NOMO-1 (cell line): ENCODE measurements around the gene NRXN3.

ENCODE experiments used
- DNase-seq, 2 experiments: peaks; one replicate each; lab custom pipeline; 2025; ENCODE audit not compliant: unreplicated experiment in 2 of 2; lab: John Stamatoyannopoulos, UW

NRXN3 gene

GRCh38 chr14:79580414-79580813 is 1410.2 kb downstream of the NRXN3 start:
- no peak for DNase-seq

- DNase-seq, result no peak
These were observed 1410.7 kb downstream of the NRXN3 start for GRCh38 chr14:79580906-79581305.

GRCh38 chr14:79581912-79582576 is 1411.9 kb downstream of the NRXN3 start:
- no peak for DNase-seq

GRCh38 chr14:79583738-79584408 is 1413.7 kb downstream of the NRXN3 start:
- DNase-seq, result no peak

- no peak for DNase-seq
These were observed 1414.5 kb downstream of the NRXN3 start for GRCh38 chr14:79584679-79585078.

GRCh38 chr14:79585845-79586244 is 1415.7 kb downstream of the NRXN3 start:
- no peak for DNase-seq

- DNase-seq, result no peak
These were observed 1416.2 kb downstream of the NRXN3 start for GRCh38 chr14:79586416-79586815.

GRCh38 chr14:79586989-79587598 is 1416.9 kb downstream of the NRXN3 start:
- no peak for DNase-seq

GRCh38 chr14:79587875-79588274 is 1417.7 kb downstream of the NRXN3 start:
- no peak for DNase-seq

- no peak for DNase-seq
These were observed 1418.2 kb downstream of the NRXN3 start for GRCh38 chr14:79588398-79588797.

- no peak for DNase-seq
These were observed 1426.4 kb downstream of the NRXN3 start for GRCh38 chr14:79596551-79596950.

GRCh38 chr14:79597566-79597965 is 1427.4 kb downstream of the NRXN3 start:
- no peak for DNase-seq

GRCh38 chr14:79598339-79598738 is 1428.2 kb downstream of the NRXN3 start:
- DNase-seq, result no peak

- no peak for DNase-seq
These were observed 1429.1 kb downstream of the NRXN3 start for GRCh38 chr14:79599239-79599638.

GRCh38 chr14:79600406-79600805 is 1430.2 kb downstream of the NRXN3 start:
- DNase-seq, result no peak

- DNase-seq, result no peak
These were observed 1431.4 kb downstream of the NRXN3 start for GRCh38 chr14:79601579-79601978.

GRCh38 chr14:79602045-79602444 is 1431.9 kb downstream of the NRXN3 start:
- DNase-seq, result no peak

GRCh38 chr14:79602742-79603141 is 1432.6 kb downstream of the NRXN3 start:
- DNase-seq, result no peak

- no peak for DNase-seq
These were observed 1435.7 kb downstream of the NRXN3 start for GRCh38 chr14:79605849-79606248.

- no peak for DNase-seq
These were observed 1438.3 kb downstream of the NRXN3 start for GRCh38 chr14:79608446-79608845.

GRCh38 chr14:79613625-79614024 is 1443.5 kb downstream of the NRXN3 start:
- no peak for DNase-seq

GRCh38 chr14:79614448-79614847 is 1444.3 kb downstream of the NRXN3 start:
- no peak for DNase-seq
